SHP77 treated with DMSO at 0.1 percent for 48 hours (cell line): ENCODE measurements around the gene PGAP6.
"Not testable (repeated sequence)": the region's sequence is repeated elsewhere in the genome, so short reads cannot be mapped to it uniquely, and the experiment has no call there.

Source experiments
- DNase-seq: peaks from one replicate; lab custom pipeline; 2025; lab: John Stamatoyannopoulos, UW

Gene PGAP6

GRCh38 chr16:367333-367903 is 14.4 kb downstream of the PGAP6 start:
- DNase-seq: no peak

- no peak for DNase-seq
Observed at GRCh38 chr16:366476-366875, 15.3 kb downstream of the PGAP6 start.

GRCh38 chr16:364595-365491 is 16.9 kb downstream of the PGAP6 start:
- DNase-seq: no peak

- no peak for DNase-seq
Observed at GRCh38 chr16:363766-364490, 17.9 kb downstream of the PGAP6 start.

GRCh38 chr16:363110-363765 is 18.5 kb downstream of the PGAP6 start:
- no peak for DNase-seq

- not testable (repeated sequence) for DNase-seq
Observed at GRCh38 chr16:362702-362999, 19.1 kb downstream of the PGAP6 start.

- DNase-seq: peak; percentile 54
Observed at GRCh38 chr16:361872-362701, 19.7 kb downstream of the PGAP6 start.

- DNase-seq: no peak
Observed at GRCh38 chr16:361341-361871, 20.4 kb downstream of the PGAP6 start.

GRCh38 chr16:360698-361336 is 21.0 kb downstream of the PGAP6 start:
- DNase-seq: no peak

GRCh38 chr16:359871-360697 is 21.7 kb downstream of the PGAP6 start:
- no peak for DNase-seq

GRCh38 chr16:359067-359763 is 22.6 kb downstream of the PGAP6 start:
- no peak for DNase-seq

GRCh38 chr16:356741-357140 is 25.0 kb downstream of the PGAP6 start:
- DNase-seq: no peak

GRCh38 chr16:354971-355461 is 26.8 kb downstream of the PGAP6 start:
- no peak for DNase-seq

- DNase-seq: no peak
Observed at GRCh38 chr16:354291-354881, 27.4 kb downstream of the PGAP6 start.

GRCh38 chr16:353404-354290 is 28.1 kb downstream of the PGAP6 start:
- DNase-seq: no peak

GRCh38 chr16:352547-353403 is 29.0 kb downstream of the PGAP6 start, which contains the start of gene AXIN1:
Gene AXIN1, minus strand, starts transcription at chr16:352723. Its CDS starts 5,698 bp downstream, at chr16:347025.
- peak; percentile 97 for DNase-seq
